Uterus (tissue), 4 donors: ENCODE data around the gene SMIM28. TPM values are rescaled to one million over a fixed set of nuclear protein-coding genes. Genes with fewer than 3 reads are reported as not detected.

Experiments used
- DNase-seq, 2 donors: peaks; one replicate each; pipeline ENCODE4 v3.0.0-alpha.2; 2019 to 2020
- H3K27ac ChIP-seq, 2 donors: fragments of 200-600 bp; sonication (generic); 1 replicate in 1 of 2; 2 replicates in 1 of 2; pipeline ENCODE4 v1.5.1; 2016 to 2018
- H3K27me3 ChIP-seq, 2 donors: fragments of 200-600 bp; sonication (generic); one replicate each; pipeline ENCODE4 v1.5.1; 2018 to 2019; ENCODE audit warnings: control low read depth in 1 of 2
- H3K36me3 ChIP-seq, 2 donors: fragments of 200-600 bp; sonication (generic); one replicate each; pipeline ENCODE4 v1.5.1; 2019; ENCODE audit warnings: control low read depth in 1 of 2
- H3K4me1 ChIP-seq, 2 donors: fragments of 200-600 bp; sonication (generic); one replicate each; pipeline ENCODE4 v1.5.1; 2018 to 2019; ENCODE audit warnings: control low read depth in 1 of 2
- H3K4me3 ChIP-seq, 2 donors: fragments of 200-600 bp; sonication (generic); 1 replicate in 1 of 2; 2 replicates in 1 of 2; pipeline ENCODE4 v1.5.1; 2018 to 2019; ENCODE audit warnings: mild to moderate bottlenecking in 1 of 2
- H3K9me3 ChIP-seq, 2 donors: fragments of 200-600 bp; sonication (generic); one replicate each; pipeline ENCODE4 v1.5.1; 2019; ENCODE audit warnings: control low read depth in 1 of 2
- CTCF ChIP-seq, 4 experiments: fragments of 200-600 bp in 2 of 4; fragments of 450-650 bp in 2 of 4; sonication (generic) in 2 of 4; IDR thresholded peaks; one replicate each; pipeline ENCODE4 v1.5.1; 2016 to 2019; ENCODE audit warnings: antibody characterized with exemption in 4 of 4, mild to moderate bottlenecking in 2 of 4, moderate library complexity in 1 of 4
- POLR2A ChIP-seq, 2 donors: fragments of 450-650 bp; IDR thresholded peaks; one replicate each; pipeline ENCODE4 v1.6.1; 2016; ENCODE audit warnings: antibody characterized with exemption in 2 of 2, mild to moderate bottlenecking in 1 of 2, moderate library complexity in 1 of 2
- intact Hi-C: fragments of 100-400 bp; cut with DNase I; formaldehyde crosslinking; loops from one replicate; pipeline ENCODE4 v1.15.1; 2023; ENCODE audit warnings: low total_unique reads
- total RNA-seq, 4 donors: library from RNA; depleted of rRNA in 3 of 4; stranded (reverse); fragments of >200 nt in 3 of 4; gene quantifications; one replicate each; pipeline versions ENCODE4 v1.1.0 to v1.2.4, GENCODE V29; 2014 to 2023
- donor health status: DM: yes; HTN: yes; CAD: no.

Gene SMIM28
- total RNA-seq, 4 donors from 2014 or later, result not detected

- H3K27me3 ChIP-seq, result no peaks in the 10 kb centered on the region
- no peak overlapping the region for H3K27ac ChIP-seq
- TF ChIP-seq POLR2A (IDR thresholded peaks at IDR 0.05), result no peak
- TF ChIP-seq CTCF (IDR thresholded peaks at IDR 0.05), result no peak
- H3K4me1 ChIP-seq, result no peaks in the 10 kb centered on the region
- DNase-seq, result no peak
- H3K36me3 ChIP-seq, result no peaks in the 10 kb centered on the region
- H3K9me3 ChIP-seq, result no peaks in the 10 kb centered on the region
- intact Hi-C loops, result no loop called here
- H3K4me3 ChIP-seq, result no peak overlapping the region
Observed at GRCh38 chr6:138341176-138341575, 36.5 kb upstream of the SMIM28 start.

GRCh38 chr6:138343112-138343511 is 34.6 kb upstream of the SMIM28 start:
- DNase-seq, result no peak
- H3K36me3 ChIP-seq, result no peaks in the 10 kb centered on the region
- no peaks in the 10 kb centered on the region for H3K27me3 ChIP-seq
- no peak for TF ChIP-seq CTCF (IDR thresholded peaks at IDR 0.05)
- no peak for TF ChIP-seq POLR2A (IDR thresholded peaks at IDR 0.05)
- H3K27ac ChIP-seq, result no peak overlapping the region
- no peaks in the 10 kb centered on the region for H3K4me1 ChIP-seq
- no peaks in the 10 kb centered on the region for H3K9me3 ChIP-seq
- H3K4me3 ChIP-seq, result no peak overlapping the region
- intact Hi-C loops, result no loop called here

GRCh38 chr6:138345565-138346285 is 32.0 kb upstream of the SMIM28 start:
- Histone ChIP-seq H3K27ac (no peak overlapping the region), H3K9me3 (no peaks in the 10 kb centered on the region), H3K27me3 (no peaks in the 10 kb centered on the region), H3K4me3 (no peak overlapping the region), H3K4me1 (no peaks in the 10 kb centered on the region), H3K36me3 (no peaks in the 10 kb centered on the region)
- intact Hi-C loops, result no loop called here
- TF ChIP-seq POLR2A (IDR thresholded peaks at IDR 0.05), result no peak
- no peak for TF ChIP-seq CTCF (IDR thresholded peaks at IDR 0.05)
- no peak for DNase-seq

GRCh38 chr6:138346302-138347195 is 31.2 kb upstream of the SMIM28 start:
- no peaks in the 10 kb centered on the region for H3K36me3 ChIP-seq
- no peak overlapping the region for H3K4me3 ChIP-seq
- no peak for DNase-seq
- no peaks in the 10 kb centered on the region for H3K4me1 ChIP-seq
- no peak overlapping the region for H3K27ac ChIP-seq
- intact Hi-C loops, result no loop called here
- TF ChIP-seq CTCF (IDR thresholded peaks at IDR 0.05), result no peak
- TF ChIP-seq POLR2A (IDR thresholded peaks at IDR 0.05), result no peak
- no peaks in the 10 kb centered on the region for H3K27me3 ChIP-seq
- H3K9me3 ChIP-seq, result no peaks in the 10 kb centered on the region

- TF ChIP-seq POLR2A (IDR thresholded peaks at IDR 0.05), result no peak
- no peak for TF ChIP-seq CTCF (IDR thresholded peaks at IDR 0.05)
- Histone ChIP-seq H3K27me3 (no peaks in the 10 kb centered on the region), H3K4me1 (no peaks in the 10 kb centered on the region), H3K36me3 (no peaks in the 10 kb centered on the region), H3K4me3 (no peak overlapping the region), H3K9me3 (no peaks in the 10 kb centered on the region), H3K27ac (no peak overlapping the region)
- DNase-seq, result no peak
- intact Hi-C loops, result no loop called here
Observed at GRCh38 chr6:138347864-138348263, 29.8 kb upstream of the SMIM28 start.
